Neural crest cell (in vitro differentiated cells): ENCODE measurements around the gene DMAP1. TPM values are rescaled to one million over a fixed set of nuclear protein-coding genes. Genes with fewer than 3 reads are reported as not detected.

Experiments used
- DNase-seq: peaks from one replicate; pipeline ENCODE4 v3.0.0; 2021; ENCODE audit warnings: low read depth, mixed read lengths, low spot score
- H3K27ac Mint-ChIP-seq: one replicate; pipeline ENCODE4 v1.8.0; 2021; ENCODE audit warnings: mild to moderate bottlenecking, mixed read lengths; ENCODE audit not compliant: unreplicated experiment
- H3K27me3 Mint-ChIP-seq: 2 replicates; pipeline ENCODE4 v1.8.0; 2021; ENCODE audit warnings: low read depth, mild to moderate bottlenecking, mixed read lengths
- H3K36me3 Mint-ChIP-seq: 2 replicates; pipeline ENCODE4 v1.8.0; 2021; ENCODE audit warnings: low read depth, mild to moderate bottlenecking, mixed read lengths
- H3K4me1 Mint-ChIP-seq: 2 replicates; pipeline ENCODE4 v1.8.0; 2021; ENCODE audit warnings: mixed read lengths
- H3K4me3 Mint-ChIP-seq: one replicate; pipeline ENCODE4 v1.8.0; 2021; ENCODE audit warnings: mild to moderate bottlenecking, mixed read lengths
- H3K9me3 Mint-ChIP-seq: 2 replicates; pipeline ENCODE4 v1.8.0; 2021; ENCODE audit warnings: mixed read lengths
- CTCF ChIP-seq: fragments of 200-600 bp; sonication (generic); conservative IDR thresholded peaks from 2 replicates; pipeline ENCODE4 v1.5.0; 2021; ENCODE audit warnings: antibody characterized with exemption, mild to moderate bottlenecking
- total RNA-seq: library from RNA; stranded (reverse); gene quantifications from 2 replicates; pipeline ENCODE4 v1.2.1, GENCODE V29; 2021

The DMAP1 gene
- total RNA-seq, 1 donor from 2014 or later, result 57.1 TPM

DNA sequence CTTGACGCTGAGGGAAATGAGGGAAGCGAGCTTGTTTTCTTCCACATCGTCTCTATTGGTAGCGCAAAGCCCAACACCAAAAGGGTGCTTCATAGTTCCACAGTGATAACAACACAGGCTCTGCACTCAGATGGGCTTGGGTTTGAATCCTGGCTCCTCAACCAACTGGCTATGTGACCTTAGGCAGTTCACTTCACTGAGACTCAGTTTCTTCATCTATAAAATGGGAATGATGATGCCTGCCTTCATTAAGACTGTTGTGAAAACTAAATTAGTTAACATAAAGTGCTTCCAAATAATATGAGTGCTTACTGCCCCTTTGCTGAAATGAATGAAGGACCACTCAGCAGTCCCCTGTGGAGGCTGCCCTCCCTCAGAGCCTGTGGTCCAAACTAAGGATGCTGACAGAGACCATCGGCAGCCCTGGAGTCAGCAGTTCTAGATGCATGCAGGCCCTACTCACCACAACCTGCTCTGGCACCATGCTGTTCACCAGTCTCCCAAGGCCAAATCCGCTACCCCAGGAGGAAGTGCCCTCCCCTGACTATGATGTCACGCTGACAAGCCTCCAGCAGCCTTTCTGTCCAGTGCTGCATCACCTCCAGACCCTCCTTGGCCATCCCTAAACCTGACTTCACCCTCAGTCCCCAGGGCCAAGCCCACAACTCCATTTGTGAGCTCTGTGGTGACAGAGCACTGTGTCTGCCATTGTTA lies 30.7 kb downstream of the DMAP1 start:
- no peaks in the 10 kb centered on the region for H3K36me3 Mint-ChIP-seq
- no peak for DNase-seq
- H3K9me3 Mint-ChIP-seq, result no peaks in the 10 kb centered on the region
- no peak for TF ChIP-seq CTCF
- no peak overlapping the region for H3K4me3 Mint-ChIP-seq
- H3K27me3 Mint-ChIP-seq, result no peaks in the 10 kb centered on the region
- H3K4me1 Mint-ChIP-seq, result peaks cover 75% of the 10 kb centered on the region
- H3K27ac Mint-ChIP-seq, result no peak overlapping the region

DNA sequence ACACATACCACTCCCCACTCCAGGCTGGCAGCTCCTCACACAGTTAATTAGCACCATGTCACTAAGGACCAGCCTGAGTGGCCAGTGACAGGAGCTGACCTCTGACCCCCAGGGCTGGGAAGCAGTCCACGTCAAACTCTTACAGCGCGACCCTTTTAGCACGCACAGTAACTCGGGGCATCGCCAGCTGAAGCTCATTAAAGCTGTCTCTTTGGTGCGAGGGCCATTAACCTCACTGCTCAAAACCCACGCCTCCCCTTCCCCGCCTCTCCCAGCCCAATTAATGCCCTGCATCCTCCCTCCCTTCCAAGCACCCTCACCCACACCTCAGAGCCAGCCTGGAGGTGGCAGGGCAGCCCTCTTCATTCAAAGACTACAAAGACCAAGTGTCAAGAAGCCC lies 31.7 kb downstream of the DMAP1 start:
- Mint-ChIP-seq H3K4me3 (no peak overlapping the region), H3K27me3 (no peaks in the 10 kb centered on the region), H3K4me1 (peaks cover 64% of the 10 kb centered on the region), H3K9me3 (no peaks in the 10 kb centered on the region), H3K27ac (peak overlapping the region; percentile 9), H3K36me3 (no peaks in the 10 kb centered on the region)
- no peak for DNase-seq
- no peak for TF ChIP-seq CTCF

GRCh38 chr1:44246806-44247205 lies 33.5 kb downstream of the DMAP1 start:
- Mint-ChIP-seq H3K9me3 (no peaks in the 10 kb centered on the region), H3K27me3 (no peaks in the 10 kb centered on the region), H3K27ac (no peak overlapping the region), H3K36me3 (no peaks in the 10 kb centered on the region), H3K4me3 (no peak overlapping the region), H3K4me1 (peaks cover 46% of the 10 kb centered on the region)
- TF ChIP-seq CTCF, result no peak
- DNase-seq, result no peak

DNA sequence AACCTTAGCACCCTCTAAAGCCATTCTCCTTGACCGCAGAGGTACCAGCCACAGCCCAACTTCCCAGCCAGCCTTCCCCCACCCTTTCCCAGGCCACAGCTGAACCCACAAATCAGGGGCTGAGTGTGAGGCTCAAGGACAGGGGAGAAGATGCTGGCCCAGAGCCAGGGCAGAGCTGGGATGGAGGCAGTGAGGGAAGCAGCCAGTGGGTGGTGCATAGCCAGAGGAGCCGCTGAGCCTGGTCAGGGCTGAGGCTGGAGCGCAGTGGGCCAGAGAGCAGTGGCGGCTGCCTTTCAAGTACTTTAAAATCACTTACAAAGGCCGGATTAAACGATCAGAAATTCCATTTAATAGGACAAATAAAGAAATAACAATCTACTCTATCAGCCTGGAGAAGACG lies 36.3 kb downstream of the DMAP1 start:
- Mint-ChIP-seq H3K4me1 (peaks cover 27% of the 10 kb centered on the region), H3K9me3 (no peaks in the 10 kb centered on the region), H3K4me3 (no peak overlapping the region), H3K27me3 (no peaks in the 10 kb centered on the region), H3K36me3 (no peaks in the 10 kb centered on the region), H3K27ac (no peak overlapping the region)
- TF ChIP-seq CTCF, result no peak
- no peak for DNase-seq

DNA sequence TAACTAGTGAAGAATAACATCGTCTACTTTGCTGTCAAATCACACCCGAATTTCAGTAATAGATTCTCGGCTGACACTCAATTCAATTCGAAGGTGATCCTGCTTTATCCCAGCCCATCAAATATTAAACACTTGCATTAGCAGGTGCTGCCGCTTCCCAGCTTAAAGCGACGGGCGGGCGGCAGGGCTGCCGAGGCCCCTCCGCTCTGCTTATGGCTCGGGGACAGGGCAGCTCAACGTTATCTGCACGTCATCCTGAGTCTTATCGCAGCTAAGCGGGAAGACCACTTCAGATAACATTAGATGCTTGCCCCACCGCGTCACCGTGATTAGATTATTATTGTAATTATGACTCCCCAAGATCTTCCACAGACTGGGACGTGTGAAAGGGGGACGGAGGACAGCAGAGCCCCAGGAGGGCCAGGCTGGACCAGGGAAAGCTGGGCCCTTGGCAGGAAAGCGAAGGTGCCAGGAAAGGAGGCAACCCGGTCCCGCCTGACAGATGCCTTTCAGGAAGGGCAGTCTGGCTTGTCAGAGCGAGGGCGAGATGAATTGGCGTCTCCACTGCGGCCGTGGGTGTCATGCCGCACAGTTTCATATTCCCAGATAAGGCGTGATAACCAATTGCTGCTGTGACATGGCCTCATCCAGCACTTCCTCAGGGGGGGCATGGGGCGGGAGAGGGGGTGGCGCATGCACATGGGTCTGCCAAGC lies 37.0 kb downstream of the DMAP1 start:
- H3K27me3 Mint-ChIP-seq, result no peaks in the 10 kb centered on the region
- no peak overlapping the region for H3K4me3 Mint-ChIP-seq
- no peaks in the 10 kb centered on the region for H3K9me3 Mint-ChIP-seq

More for the DNA sequence above, 37.0 kb downstream of the DMAP1 start:
- no peak for TF ChIP-seq CTCF
- Mint-ChIP-seq H3K36me3 (no peaks in the 10 kb centered on the region), H3K4me1 (peaks cover 21% of the 10 kb centered on the region), H3K27ac (no peak overlapping the region)
- no peak for DNase-seq
